GM18873 (cell line): ENCODE measurements around the gene GNAZ.
"Not testable (repeated sequence)": the region's sequence is repeated elsewhere in the genome, so short reads cannot be mapped to it uniquely, and the experiment has no call there.

Experiments used
- ATAC-seq: cut with Tn5 transposase; IDR thresholded peaks from one replicate; pipeline ENCODE4 v1.9.1; 2021; ENCODE audit warnings: mild to moderate bottlenecking, moderate library complexity, moderate number of reproducible peaks; ENCODE audit not compliant: unreplicated experiment, low FRiP score

Gene GNAZ

DNA sequence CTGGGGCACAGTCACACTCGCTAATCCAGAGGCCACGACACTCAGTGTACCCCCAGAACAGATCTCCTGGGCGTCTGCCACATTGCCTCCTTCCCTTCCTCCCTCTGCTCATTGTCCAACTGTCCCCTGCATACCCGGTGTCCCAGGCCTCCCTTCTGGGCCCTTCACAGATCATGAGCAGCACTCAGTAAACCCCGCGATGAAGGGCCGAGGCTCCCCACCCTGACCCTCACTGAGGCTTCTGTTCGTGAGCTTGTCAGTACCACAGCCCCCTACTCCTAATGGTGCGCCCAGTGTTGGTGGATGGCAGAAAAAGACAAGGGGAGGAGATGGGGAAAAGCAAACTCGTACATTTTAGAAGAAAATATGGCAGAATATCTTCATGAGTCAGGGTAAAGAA is 58.8 kb downstream of the GNAZ start:
- no peak for ATAC-seq

DNA sequence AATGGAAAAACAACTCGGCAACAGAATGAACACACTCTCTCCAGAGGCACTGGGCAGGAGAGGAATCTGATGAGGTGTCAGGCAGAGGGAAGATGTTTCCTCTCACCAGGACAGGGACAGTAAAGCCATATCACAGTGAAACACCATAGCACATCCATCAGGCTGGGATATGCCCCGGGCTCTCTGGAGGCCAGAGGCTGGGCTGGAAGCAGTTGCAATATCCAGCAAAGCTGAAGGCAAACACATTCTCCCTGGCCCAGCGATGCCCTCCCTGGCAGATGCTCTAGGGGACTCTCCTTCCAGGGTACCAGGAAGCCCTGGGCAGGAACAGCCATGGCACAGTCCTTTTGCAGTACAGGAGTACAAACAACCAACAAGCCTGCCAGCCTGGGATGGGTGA is 60.4 kb downstream of the GNAZ start:
- ATAC-seq: no peak

DNA sequence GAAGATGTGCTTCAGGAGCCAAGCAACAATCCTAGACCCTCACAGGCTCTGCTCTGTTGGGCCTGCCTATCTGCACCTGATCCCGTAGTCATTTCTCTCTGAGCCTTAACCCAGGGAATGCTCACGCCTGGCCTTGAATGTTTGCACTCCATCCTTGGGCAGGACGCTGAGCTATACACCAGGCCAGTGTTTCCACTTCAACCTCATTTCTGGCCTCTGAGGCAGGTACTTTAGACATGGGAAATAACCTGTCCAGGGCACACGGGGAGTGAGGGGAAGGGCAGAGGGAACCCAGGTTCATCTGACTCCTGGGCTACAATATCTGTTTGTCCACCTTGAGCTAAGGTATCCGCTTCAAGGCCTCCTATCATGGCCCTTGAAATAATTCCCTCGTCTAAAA is 61.6 kb downstream of the GNAZ start:
- no peak for ATAC-seq

DNA sequence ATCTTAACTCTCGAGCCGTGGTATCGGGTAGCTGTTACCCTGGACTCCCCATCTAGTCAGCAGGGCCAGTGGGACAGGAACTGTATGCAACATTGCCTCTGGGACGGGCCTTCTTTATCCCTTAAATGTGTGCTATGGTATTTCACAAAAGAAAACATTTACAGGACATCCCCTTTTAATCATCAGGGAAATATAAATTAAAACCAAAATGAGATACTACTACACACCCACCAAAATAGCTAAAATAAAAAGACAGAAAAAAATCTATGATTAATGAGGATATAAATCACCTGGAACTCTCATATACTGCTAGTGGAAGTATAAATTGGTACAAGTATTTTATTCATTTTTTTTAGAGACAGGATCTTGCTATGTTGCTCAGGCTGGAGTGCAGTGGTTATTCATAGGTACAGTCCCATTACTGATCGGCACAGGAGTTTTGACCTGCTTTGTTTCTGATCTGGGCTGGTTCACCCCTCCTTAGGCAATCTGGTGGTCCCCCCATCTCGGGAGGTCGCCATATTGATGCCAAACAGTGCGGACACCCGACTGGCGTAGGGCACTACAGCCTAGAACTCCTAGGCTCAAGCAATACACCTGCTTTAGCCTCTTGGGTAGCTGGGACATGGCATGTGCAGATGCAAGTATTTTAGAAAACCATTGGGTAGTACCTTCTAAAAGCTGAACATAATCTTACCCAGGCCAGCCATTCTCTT is 62.2 kb downstream of the GNAZ start:
- ATAC-seq: no peak

DNA sequence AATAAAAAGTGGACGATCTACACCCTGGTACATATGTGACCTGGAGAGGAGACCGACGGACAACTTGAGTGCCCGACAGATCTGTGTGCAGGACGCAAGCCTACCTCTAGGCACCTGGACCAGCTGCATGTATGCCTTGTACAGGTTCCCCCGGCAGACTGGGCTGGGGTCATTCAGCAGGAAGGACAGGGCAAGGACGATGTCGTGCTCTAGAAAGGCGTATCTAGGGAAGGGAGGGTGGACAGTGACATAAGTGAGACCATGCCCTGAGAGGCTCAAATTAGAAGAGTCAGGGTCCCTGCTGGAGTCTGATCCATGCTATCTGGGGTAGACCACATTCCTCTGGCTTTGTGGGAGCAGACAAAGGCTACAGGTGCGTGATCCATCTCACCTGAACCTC is 63.6 kb downstream of the GNAZ start:
- ATAC-seq: no peak

DNA sequence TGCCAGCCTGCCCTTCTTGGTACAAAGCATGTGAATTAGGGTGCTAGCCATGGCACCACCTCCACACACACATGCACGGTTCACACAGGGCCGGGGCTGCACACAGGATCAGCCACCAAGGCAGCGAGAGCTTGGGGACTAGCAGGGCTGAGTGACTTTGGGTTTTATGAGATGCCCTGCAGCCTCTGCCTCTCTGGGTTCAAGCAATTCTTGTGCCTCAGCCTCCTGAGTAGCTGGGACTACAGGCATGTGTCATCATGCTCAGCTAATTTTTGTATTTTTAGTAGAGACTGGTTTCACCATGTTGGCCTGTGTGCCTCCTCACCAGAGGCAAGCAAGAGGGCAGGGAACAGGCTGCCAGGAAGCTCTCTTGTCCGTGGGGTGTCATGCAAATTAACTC is 66.7 kb downstream of the GNAZ start:
- ATAC-seq: not testable (repeated sequence)

DNA sequence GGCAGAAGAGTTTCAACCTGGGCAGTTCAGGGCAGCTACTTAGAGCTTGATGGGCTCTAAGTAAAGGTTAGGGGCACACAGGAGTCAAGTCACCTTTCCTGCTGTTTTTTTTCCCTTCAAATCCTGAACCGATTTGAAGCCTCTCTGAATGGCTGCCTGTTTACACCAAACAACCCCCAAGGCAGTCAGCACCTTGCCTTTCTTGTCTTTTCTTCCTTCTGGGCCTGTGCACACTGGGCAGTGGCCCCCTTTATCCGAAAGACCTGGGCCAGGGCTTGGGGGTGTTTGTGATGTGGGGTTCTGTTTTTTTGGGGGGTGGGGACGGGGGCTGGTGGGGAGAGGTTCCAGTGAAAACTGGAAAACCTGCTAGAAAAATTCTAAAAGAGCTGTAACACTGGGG is 67.1 kb downstream of the GNAZ start:
- ATAC-seq: no peak

DNA sequence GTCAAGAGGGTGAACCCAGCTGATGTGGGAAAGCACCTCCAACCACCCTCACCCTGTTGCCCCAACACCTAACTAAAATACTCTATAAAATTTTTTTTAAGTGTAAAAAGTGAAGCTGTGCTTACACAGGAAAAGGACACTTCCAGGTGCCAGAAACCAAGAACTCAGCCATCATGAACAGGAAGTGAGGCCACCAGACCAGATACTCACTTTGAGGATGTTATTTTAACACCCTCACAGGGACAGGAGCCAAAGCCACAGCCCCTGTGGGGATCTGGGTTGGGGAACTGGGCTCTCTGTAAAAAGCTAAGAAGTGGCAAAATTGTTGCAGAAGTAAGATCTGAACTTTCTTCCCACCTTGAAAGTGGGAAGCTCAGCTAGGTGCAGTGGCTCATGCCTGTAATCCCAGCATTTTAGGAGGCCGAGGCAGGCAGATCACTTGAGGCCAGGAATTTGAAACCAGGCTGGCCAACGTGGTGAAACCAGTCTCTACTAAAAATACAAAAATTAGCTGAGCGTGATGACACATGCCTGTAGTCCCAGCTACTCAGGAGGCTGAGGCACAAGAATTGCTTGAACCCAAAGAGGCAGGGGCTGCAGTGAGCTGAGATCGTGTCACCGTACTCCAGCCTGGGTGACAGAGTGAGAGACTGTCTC is 67.7 kb downstream of the GNAZ start:
- ATAC-seq: no peak

DNA sequence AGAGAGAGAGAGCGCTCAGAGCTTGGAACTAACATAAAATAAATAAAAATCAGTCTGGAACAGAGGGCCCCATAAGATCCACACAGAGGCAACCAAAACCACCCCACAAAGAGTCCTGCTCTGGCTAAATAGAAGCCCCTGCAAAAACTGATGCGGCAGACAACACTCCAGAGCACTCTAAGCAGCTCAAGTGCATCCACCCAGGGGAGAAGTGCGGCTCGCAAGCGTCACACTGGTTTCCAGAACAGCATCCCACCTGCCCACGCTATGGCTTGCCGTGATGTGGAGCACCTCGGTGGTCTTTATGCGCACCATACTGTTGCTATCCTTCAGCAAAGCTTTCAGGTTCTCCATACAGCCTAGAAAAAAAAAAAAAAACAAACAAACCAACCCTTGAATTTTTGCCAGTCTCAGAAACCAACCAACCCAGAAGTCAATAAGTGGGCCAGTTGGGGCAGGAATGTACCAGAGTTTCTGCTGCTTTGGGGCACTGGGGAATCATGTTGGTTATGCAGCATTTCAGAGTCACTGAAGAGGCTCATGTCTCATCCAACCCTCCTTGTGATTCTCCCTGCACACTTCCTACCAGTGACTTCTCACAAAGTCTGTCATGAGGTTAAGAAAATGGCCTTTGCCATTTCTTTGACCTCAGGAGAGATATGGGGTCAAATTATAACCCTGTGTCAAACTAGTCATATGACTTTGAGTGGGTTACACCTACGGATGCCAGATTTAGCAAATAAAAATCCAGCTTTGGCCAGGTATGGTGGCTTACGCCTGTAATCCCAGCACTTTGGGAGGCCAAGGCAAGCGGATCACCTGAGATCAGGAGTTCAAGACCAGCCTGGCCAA is 68.5 kb downstream of the GNAZ start:
- ATAC-seq: no peak

DNA sequence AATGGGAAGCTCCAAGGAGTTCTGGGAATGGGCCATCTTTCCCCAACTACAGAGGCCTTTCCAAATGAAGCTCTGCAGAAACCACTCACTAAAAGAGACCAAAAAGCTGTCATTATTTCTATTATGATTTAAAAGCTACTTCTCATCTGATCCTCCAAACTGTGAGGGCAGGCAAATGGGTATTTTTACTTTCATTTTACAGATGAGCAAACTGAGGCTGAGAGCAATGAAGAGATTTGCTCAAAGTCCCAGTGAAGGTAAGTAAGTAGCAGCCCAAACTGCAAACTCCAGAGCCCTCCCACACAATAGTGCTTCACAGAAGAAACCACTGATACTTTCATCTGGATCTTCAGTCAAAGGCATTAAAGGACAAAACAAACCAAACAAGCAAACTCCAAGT is 70.1 kb downstream of the GNAZ start:
- ATAC-seq: no peak

DNA sequence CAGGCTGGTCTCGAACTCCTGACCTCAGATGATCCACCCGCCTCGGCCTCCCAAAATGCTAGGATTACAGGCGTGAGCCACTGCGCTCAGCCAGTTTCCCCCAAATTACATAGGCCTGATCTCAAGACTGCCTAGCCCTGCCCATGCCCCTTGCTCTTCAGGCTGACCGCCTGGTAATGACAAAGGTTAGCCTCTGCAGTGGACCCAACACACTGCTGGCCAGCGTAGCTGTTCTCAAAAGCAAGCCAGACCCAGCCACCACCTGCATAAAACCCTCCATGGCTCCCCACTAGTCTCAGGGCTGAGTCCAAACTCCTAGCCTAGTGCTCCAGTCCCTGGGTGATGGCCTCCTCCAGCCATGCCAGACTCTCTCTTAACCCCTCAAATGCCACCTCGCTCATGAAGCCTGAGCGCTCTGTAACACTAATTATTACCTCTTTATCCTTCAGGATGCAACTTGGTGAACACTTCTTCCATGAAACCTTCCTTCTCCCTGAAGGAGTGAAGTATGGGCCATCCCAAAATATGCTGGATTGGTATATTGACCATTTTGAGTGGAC is 72.3 kb downstream of the GNAZ start:
- no peak for ATAC-seq

DNA sequence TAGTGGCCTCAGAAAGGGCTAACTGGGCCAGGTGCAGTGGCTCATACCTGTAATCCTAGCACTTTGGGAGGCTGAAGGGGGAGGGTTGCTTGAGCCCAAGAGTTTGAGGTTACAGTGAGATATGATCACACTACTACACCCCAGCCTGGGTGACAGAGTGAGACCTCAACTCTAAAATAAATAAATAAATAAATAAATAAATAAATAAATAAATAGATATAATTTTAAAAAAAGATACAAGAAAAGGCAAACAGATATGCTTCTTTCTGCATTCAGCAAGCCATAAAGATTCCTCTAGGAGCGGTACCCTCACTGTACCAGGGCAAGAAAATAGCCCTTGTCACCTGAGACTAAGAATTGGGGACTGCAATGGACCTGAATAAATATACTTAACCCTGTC is 72.8 kb downstream of the GNAZ start:
- ATAC-seq: no peak

DNA sequence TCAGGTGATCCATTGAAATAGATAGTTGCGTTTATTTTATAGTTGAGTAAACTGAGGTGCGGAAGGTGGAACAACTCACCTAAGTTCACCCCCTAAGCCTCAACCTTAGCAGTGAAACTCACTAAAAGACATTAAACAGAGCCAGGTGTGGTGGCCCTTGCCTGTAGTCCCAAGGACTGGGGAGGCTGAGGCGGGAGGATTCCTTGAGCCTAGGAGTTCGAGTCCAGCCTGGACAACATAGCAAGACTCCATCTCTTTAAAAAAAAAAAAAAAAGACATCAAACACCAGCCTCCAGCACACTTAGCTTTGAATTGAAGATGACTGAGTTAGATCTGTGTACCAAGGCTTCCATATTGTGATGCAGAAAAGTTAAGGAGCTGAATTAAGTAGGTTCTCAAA is 74.1 kb downstream of the GNAZ start:
- ATAC-seq: no peak

DNA sequence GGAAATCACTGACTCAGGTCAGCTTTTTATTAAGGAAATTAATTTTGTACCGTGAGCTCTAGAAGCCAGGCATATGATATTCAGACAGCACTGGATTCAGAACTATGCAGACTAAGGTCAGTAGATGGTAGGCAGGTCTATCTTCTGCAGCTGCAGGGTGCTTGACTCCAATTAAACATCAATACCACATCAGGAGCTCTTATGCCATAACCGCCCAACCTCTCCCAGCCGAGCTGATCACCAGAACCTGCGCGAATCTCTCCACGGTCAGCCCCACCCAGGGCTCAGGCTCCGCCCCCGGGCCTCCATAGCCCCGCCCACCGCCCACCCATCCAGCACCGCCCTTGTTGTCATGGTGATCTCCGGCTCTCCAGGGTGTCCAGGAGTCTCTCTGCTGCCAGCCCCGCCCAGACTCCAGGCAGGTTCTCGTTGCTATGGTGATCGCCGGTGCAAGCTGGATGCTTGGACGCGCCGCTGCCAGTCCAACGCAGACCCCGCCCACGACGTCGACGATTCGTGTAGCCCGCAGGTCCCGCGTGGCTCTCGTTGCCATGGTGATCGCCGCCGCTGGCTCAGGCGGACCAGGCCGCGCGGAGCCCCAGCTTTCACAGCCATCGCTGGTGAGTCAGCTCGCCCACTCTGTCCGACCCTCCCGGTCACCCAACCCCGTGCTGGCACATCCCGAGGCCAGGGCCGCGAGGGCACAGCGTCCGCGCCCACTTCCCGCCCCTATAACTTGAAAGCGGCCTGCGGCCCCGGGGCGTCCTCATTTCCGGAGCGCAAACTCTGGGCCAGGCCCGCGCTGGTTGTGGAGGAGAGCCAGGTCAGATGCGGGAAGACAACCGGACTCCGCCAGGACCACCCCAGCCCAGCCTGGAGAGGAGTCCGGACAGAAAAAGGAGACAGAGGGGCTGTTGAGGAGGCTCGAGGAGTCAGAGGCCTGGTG is 74.9 kb downstream of the GNAZ start, which contains the start of gene RAB36:
RAB36 (plus strand) TSS at position 546 of the 946 bp plus-strand sequence. CDS start 1,140 bp downstream, outside the sequence.
- ATAC-seq: no peak

DNA sequence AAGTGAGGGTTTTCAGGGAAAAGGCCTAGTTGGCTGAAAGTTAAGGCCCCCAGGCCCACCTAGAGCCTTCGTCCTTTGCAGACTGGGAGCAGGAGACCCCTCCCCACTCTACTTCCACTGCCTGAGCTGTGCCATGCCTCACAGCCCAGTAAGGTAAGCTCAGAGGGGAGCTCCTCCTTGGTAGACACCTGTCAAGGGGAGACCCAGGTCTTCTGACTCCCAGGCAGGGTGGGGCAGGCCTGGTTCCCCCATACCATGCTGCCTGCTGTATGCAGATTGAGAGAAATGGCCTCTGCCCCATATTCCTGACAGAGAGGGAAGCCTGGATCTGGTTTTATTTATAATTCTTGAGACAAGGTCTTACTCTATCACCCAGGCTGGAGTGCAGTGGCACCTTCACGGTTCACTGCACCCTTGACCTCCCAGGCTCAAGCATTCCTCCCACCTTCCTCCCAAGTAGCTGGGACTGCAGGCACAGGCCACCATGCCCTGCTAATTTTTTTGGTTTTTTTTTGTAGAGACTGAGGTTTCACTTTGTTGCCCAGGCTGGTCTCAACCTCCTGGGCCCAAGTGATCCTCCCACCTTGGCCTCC is 75.7 kb downstream of the GNAZ start:
- no peak for ATAC-seq

DNA sequence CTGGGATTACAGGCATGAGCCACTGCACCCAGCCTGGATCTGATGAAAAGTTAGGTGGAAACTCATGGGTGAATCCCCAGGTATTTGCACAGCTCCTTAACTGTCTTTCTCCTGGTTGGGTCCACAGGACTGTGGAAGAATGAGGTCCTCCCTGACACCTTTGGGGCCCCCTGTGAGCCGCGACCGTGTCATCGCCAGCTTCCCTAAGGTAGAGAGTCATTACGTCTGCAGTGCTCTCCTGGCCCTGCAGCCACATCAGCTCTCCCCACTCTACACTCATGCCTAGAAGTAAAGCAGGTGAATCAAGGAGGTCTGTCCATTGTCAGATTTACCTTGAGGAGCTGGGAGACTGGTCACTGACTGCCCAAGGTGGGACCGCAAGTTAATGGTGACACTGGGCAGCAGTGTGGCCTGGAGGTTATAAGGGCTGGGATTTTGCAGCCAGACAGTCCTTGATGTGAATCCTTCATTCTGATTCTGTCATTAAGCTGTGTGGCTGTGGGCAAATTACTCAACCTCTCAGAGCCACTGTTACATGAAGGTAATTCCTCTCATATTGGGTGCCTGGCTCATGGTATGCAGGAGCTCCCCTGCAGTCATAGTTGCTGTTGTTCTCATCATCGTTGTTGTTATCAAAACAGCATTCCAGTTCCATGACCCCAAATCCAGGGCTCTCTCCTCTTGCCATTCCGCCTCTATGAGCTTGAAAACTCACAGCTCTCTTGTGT is 76.3 kb downstream of the GNAZ start:
- ATAC-seq: no peak

DNA sequence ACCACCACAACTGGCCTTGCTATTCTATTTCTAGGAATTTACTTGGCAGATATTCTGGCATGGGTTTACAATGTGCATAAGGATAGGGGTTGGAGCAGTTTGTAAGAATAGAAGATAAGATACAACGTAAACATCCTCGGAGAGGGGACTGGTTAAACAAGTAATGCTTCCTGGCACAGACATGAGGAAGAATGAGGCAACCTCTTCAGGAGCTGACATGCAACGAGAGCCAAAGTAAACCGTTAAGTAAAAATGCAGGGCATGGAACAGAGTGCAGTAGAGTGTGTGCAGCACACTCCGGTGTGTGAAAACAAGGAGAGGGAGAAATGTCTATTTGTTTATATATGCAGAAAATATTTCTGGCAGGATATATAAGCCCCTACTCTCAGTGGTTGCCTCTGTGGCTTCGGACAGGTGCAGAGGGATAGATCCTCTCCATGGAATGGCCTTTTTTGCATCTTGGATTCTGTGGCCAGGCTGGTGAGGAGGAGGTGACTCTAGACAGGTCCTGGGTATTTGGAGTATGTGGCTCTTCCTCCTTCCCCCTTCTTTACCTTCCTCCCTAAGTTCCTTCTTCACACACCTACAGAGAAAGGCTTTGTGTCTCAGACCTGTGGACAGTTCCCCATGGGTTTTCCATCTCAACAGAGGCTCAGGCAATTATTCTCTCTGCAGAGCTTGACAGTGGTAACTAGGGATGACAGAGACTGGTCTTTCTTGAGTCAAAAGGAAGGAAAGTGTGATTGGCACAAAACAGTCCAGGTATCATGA is 77.5 kb downstream of the GNAZ start:
- ATAC-seq: no peak

DNA sequence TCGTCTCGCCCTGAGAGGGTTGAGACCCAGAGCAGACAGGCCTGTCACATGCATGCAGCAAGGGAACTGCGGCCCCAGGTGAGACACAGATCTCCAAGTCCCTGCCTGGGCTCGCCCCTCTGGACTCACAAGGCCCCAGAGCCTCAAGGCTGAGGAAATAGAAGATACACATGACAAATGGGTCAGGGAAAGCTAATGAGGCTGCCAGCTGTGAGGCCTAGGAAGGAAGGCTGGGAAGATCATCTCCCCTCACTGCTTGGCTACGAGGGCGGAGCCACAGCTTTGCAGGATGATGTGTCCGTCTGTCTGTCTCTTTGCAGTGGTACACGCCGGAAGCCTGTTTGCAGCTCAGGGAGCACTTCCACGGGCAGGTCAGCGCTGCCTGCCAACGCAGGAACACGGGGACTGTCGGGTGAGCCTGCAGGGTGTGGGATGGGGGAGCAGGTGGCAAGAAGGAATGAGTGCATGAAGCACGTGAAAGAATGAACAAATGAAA is 79.5 kb downstream of the GNAZ start:
- ATAC-seq: no peak
